NB4 (cell line): ENCODE data around the gene ADAMTS3.

Source experiments
- CTCF ChIP-seq: IDR thresholded peaks from one replicate; pipeline ENCODE4 v1.5.1; 2012; ENCODE audit warnings: low read depth, low read length
- MYC ChIP-seq: IDR thresholded peaks from 2 replicates; pipeline ENCODE4 v1.6.1; 2011; ENCODE audit warnings: low read depth, low read length
- POLR2A ChIP-seq: IDR thresholded peaks from 2 replicates; pipeline ENCODE4 v1.6.1; 2011; ENCODE audit warnings: mild to moderate bottlenecking; ENCODE audit not compliant: insufficient read length; ENCODE audit errors: extremely low read depth

- TF ChIP-seq CTCF, result no peak
- TF ChIP-seq POLR2A, result no peak
- no peak for TF ChIP-seq MYC
Observed at GRCh38 chr4:72323227-72323626, 245.8 kb downstream of the ADAMTS3 start.
